GM19372 (cell line): ENCODE data around the gene EMX2.

Experiments used
- ATAC-seq: cut with Tn5 transposase; IDR thresholded peaks from one replicate; pipeline ENCODE4 v1.9.1; 2021; ENCODE audit warnings: mild to moderate bottlenecking, low read depth, moderate library complexity; ENCODE audit not compliant: unreplicated experiment

Gene EMX2

GRCh38 chr10:117531371-117532002 is 11.1 kb upstream of the EMX2 start:
- ATAC-seq: no peak

DNA sequence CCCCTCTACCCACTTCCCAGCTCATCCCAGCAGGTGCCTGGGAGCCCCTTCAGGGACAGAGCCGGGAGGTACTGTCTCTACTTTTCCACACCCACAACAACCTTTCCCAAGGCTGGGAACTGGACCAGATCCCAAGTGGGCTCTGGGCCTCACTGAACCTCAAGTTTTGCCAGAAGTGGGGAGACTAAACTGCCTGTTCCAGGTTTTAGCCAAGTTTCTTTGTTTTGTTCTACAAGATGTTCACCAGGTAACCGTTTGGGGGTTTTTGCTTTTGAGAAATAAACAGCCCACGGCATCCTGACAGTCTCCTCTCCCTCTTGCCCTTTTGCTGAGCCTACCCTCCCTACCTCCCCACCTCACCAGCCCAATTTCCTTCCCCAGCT is 10.6 kb upstream of the EMX2 start:
- ATAC-seq: no peak

DNA sequence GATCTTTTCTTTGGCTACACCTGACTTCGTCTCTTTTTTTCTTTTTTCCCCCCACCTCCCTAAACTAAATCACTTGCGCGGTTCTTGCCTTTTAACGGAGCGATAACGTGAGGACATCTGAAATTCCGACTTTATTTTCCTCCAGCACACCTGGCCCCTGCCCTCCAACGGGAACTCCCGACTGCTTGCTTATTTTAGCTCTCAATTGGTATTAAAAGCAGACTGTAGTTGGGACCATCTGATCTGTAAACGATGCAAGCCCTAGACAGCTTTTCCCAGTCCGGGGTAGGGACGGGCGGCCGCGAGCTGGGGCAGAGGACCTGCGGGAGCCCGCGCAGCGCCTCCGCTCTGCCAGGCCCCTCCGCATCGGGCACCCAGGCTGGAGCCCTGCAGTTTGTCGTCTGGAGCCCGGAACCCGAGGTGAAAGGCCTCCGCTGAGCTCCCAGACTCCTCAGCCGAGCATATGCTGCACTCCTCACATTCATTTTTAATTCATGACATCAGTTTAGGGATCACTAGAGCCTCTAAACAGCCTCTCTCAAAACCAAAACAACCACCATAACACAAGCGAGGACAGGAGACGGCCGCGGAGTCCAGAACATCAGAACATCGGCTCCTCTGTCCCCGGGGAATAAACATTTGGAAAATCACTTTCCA is 10.0 kb upstream of the EMX2 start:
- ATAC-seq: no peak

DNA sequence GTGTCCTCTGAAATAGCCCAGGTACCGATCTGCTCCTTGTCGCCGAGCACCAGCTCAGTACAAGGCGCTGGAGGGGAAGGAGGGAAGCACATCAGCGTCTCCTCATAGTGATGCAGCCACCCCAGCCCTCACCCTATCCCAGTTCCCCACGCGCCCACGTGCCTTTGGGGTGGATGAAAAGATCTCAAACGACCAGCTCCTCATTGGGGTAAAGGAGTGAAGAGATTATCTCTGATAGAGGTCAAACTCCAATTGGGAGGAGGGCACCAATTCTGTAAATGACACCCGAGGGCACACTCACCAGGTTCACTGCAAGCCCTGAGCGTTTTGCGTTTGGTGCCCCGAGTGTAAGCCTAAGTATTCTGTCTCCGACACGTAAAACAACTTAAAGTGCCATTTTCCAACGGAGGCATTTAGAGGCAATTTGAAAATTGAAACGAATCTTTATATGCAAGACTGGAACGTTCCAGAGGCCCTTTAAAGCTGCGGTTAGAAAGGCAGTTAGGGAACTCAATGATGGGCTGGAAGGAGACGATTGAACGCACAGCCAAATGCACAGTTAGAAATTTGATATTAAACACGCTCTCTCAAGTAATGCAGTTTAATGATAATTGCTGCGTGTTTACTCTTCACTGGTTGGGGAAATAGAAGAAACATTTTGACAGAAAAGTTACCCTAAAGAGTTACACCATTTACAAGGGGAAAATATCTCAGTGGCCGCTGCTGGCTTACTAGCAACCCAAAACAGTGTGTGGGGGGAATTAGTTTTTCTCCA is 8.9 kb upstream of the EMX2 start:
- no peak for ATAC-seq

GRCh38 chr10:117534321-117535297 is 7.9 kb upstream of the EMX2 start:
- ATAC-seq: no peak

GRCh38 chr10:117535298-117536071 is 7.1 kb upstream of the EMX2 start:
- ATAC-seq: no peak

GRCh38 chr10:117536072-117536865 is 6.3 kb upstream of the EMX2 start:
- ATAC-seq: no peak

DNA sequence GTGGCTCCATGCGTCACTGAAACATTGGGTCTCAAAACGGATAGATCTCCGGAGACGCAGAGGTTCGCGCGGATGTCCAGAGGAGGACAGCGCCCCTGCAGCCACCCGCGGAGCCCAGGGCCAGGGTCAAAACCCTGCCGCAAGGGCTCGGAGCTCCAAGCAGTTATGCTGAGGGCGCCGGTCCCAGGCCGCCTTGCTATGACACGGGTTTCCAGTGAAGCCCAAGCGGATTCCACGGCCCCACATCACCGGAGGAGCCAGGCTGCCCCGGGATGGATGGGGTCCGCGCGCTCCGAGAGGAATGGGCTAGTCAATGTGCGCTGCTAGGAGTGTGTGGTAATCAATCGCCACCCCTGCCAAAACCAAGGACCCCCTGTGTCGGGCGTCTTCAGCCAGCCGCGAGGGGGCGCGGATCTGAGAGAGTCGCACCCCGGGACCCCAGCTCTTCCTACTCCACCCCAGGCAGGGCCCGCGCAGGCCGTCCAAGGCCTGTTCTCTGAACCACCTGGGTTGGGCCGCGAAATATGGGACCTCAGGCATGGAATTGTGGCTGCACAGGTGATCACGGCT is 5.6 kb upstream of the EMX2 start:
- no peak for ATAC-seq

- ATAC-seq: no peak
These were observed 5.1 kb upstream of the EMX2 start for GRCh38 chr10:117537436-117537903.

GRCh38 chr10:117537904-117538524 is 4.5 kb upstream of the EMX2 start:
- ATAC-seq: peak; percentile 49

DNA sequence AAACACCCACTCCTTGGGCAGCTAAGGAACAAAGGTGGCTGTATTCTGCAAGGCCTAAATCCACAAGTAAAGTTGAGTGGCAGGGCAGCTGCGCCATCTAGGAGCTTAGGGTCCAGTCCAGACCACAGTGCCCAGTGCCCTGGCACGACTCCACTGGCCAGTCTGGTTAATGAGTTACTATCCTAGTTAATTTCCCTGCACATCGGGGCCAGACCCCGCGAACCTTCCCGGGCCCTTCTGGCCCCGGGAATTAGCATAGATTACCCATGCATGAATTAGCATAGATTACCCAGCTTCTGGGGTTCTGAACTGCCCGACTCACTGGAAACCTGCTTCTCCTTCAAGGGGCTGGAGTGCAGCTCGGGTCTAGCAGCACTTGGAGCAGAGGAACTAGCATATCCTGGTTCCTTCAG is 3.2 kb upstream of the EMX2 start:
- no peak for ATAC-seq

- ATAC-seq: no peak
These were observed 2.5 kb upstream of the EMX2 start for GRCh38 chr10:117539903-117540639.

- ATAC-seq: no peak
These were observed 1.7 kb upstream of the EMX2 start for GRCh38 chr10:117540640-117541404.

DNA sequence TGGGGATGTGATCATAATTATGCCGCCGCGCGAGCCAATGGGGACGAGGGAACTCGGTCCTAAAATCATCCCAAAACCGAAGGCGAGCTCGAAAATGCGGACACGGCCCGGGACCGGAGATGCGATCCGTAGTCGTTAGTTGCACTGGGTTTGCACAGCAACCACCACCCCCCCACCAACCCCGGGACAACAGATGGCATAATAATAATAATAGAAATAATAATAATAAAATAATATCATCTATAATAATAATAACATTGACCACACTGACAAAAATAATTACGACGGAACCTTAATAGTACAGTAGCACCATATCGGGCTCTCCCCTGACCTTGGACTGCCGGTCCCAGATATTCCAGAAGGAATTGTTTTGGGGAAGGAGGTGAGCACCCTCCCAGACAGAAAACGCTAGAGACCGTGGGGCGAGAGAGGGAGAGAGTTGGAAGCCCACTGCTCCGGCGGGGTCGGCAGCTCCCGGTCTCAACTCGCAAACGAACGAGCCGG is 1.1 kb upstream of the EMX2 start:
- ATAC-seq: no peak

GRCh38 chr10:117541909-117542705 is 439 bp upstream of the EMX2 start:
- no peak for ATAC-seq
